ENCODE measurements around the gene MIPOL1.

The MIPOL1 gene

GRCh38 chr14:37443461-37443860 lies 245.7 kb downstream of the MIPOL1 start:
- H3K4me3 ChIP-seq (ENCODE audit: low read depth, low read length), result no peak overlapping the region
- no peaks in the 10 kb centered on the region for H3K36me3 ChIP-seq (ENCODE audit: control insufficient read depth in 2 of 2, insufficient read depth in 1 of 2, low read length in 2 of 2)
- TF ChIP-seq IKZF3 (tag by site-specific recombination; IDR thresholded peaks at IDR 0.05), result no peak
- no peak for TF ChIP-seq ZNF670 (tag by site-specific recombination; IDR thresholded peaks at IDR 0.05; ENCODE audit: low read depth)
- TF ChIP-seq ZNF266 (tag by site-specific recombination; IDR thresholded peaks at IDR 0.05; ENCODE audit: low read depth), result no peak
- TF ChIP-seq INSM2 (tag by site-specific recombination; IDR thresholded peaks at IDR 0.05), result no peak
- TF ChIP-seq ZNF121 (tag by site-specific recombination; IDR thresholded peaks at IDR 0.05), result no peak
- no peak for TF ChIP-seq ZNF561 (tag by site-specific recombination; IDR thresholded peaks at IDR 0.05; ENCODE audit: borderline replicate concordance)
- TF ChIP-seq ATF2 (tag by site-specific recombination; IDR thresholded peaks at IDR 0.05; ENCODE audit: low read depth), result no peak
- TF ChIP-seq TRIM28 (IDR thresholded peaks at IDR 0.05; ENCODE audit: borderline replicate concordance, low read length), result no peak
- TF ChIP-seq ZNF174 (tag by site-specific recombination; IDR thresholded peaks at IDR 0.05), result no peak
- no peak for TF ChIP-seq ZNF585B (tag by site-specific recombination; IDR thresholded peaks at IDR 0.05)
- TF ChIP-seq, protein P1, sequence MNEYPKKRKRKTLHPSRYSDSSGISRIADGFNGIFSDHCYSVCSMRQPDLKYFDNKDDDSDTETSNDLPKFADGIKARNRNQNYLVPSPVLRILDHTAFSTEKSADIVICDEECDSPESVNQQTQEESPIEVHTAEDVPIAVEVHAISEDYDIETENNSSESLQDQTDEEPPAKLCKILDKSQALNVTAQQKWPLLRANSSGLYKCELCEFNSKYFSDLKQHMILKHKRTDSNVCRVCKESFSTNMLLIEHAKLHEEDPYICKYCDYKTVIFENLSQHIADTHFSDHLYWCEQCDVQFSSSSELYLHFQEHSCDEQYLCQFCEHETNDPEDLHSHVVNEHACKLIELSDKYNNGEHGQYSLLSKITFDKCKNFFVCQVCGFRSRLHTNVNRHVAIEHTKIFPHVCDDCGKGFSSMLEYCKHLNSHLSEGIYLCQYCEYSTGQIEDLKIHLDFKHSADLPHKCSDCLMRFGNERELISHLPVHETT (tag by site-specific recombination; IDR thresholded peaks at IDR 0.05), result no peak
- TF ChIP-seq SCRT1 (tag by site-specific recombination; IDR thresholded peaks at IDR 0.05; ENCODE audit: borderline replicate concordance), result no peak
- TF ChIP-seq ZNF658 (tag by site-specific recombination; IDR thresholded peaks at IDR 0.05), result no peak
- TF ChIP-seq ZBTB48 (tag by site-specific recombination; IDR thresholded peaks at IDR 0.05), result no peak
- no peak for TF ChIP-seq ZNF16 (tag by site-specific recombination; IDR thresholded peaks at IDR 0.05; ENCODE audit: low read depth)
- TF ChIP-seq ZNF529 (tag by site-specific recombination; IDR thresholded peaks at IDR 0.05; ENCODE audit: insufficient replicate concordance), result no peak
- no peak for TF ChIP-seq ZNF169 (tag by site-specific recombination; IDR thresholded peaks at IDR 0.05)
- H3K4me1 ChIP-seq (ENCODE audit: control insufficient read depth, insufficient read depth, low read length), result no peaks in the 10 kb centered on the region
- H3K9me3 ChIP-seq (ENCODE audit: control insufficient read depth, insufficient read depth, low read depth, low read length), result no peaks in the 10 kb centered on the region
- no peak overlapping the region for H3K27ac ChIP-seq (ENCODE audit: extremely low read depth, low read depth, low read length)
- CTCF ChIA-PET, result no interaction called here
- POLR2A ChIA-PET, result no interaction called here

DNA sequence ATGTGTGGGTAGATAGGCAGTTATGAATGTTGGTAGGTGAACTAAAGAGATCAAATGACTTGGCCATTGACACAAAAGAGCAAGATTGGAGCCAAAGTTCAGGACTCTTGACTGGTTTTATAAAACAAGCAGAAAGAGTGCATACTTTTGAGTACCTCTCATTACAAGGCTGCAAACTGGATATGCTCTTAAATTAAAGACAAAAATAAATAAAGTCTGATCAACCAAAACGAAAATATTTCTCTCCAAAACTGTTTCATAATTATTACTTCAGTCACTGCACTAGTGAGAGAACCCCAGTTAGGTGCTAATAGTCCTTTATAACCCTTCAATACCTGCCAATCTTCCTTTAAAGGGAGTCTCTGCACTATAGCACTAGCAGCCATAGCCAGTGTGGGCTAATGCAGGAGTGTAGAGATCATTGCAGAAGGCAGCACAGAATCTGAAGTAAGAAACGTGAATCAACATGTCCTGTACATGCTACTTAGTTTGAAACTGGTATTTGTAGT lies 250.2 kb downstream of the MIPOL1 start:
- ChIA-PET POLR2A (no interaction called here), CTCF (interaction anchor here (0.6 kb wide), 1 partner anchor 201 kb away, joined by 3 read pairs; no protein-coding TSS in a partner anchor)
- Histone ChIP-seq H3K36me3 (ENCODE audit: control insufficient read depth in 2 of 2, insufficient read depth in 1 of 2, low read length in 2 of 2) (no peaks in the 10 kb centered on the region), H3K27ac (ENCODE audit: extremely low read depth, low read depth, low read length) (no peak overlapping the region), H3K4me3 (ENCODE audit: low read depth, low read length) (no peak overlapping the region), H3K4me1 (ENCODE audit: control insufficient read depth, insufficient read depth, low read length) (no peaks in the 10 kb centered on the region), H3K9me3 (ENCODE audit: control insufficient read depth, insufficient read depth, low read depth, low read length) (no peaks in the 10 kb centered on the region)
- TF ChIP-seq ZSCAN30 (tag by site-specific recombination; IDR thresholded peaks at IDR 0.05) (no peak), ZNF521 (tag by site-specific recombination; IDR thresholded peaks at IDR 0.05) (no peak), ZNF10 (tag by site-specific recombination; IDR thresholded peaks at IDR 0.05) (no peak), ZSCAN16 (tag by site-specific recombination; IDR thresholded peaks at IDR 0.05) (no peak), ZNF19 (tag by site-specific recombination; IDR thresholded peaks at IDR 0.05; ENCODE audit: low read depth) (no peak), ZNF146 (tag by site-specific recombination; IDR thresholded peaks at IDR 0.05) (no peak), TRIM28 (IDR thresholded peaks at IDR 0.05; ENCODE audit: borderline replicate concordance, low read length) (no peak), ZBTB20 (tag by site-specific recombination; IDR thresholded peaks at IDR 0.05) (no peak), ZFP3 (tag by site-specific recombination; IDR thresholded peaks at IDR 0.05; ENCODE audit: low read depth) (no peak)
- TF ChIP-seq, protein P2, sequence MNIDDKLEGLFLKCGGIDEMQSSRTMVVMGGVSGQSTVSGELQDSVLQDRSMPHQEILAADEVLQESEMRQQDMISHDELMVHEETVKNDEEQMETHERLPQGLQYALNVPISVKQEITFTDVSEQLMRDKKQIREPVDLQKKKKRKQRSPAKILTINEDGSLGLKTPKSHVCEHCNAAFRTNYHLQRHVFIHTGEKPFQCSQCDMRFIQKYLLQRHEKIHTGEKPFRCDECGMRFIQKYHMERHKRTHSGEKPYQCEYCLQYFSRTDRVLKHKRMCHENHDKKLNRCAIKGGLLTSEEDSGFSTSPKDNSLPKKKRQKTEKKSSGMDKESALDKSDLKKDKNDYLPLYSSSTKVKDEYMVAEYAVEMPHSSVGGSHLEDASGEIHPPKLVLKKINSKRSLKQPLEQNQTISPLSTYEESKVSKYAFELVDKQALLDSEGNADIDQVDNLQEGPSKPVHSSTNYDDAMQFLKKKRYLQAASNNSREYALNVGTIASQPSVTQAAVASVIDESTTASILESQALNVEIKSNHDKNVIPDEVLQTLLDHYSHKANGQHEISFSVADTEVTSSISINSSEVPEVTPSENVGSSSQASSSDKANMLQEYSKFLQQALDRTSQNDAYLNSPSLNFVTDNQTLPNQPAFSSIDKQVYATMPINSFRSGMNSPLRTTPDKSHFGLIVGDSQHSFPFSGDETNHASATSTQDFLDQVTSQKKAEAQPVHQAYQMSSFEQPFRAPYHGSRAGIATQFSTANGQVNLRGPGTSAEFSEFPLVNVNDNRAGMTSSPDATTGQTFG (tag by site-specific recombination; IDR thresholded peaks at IDR 0.05; ENCODE audit: borderline replicate concordance), result no peak
- TF ChIP-seq, protein P3, sequence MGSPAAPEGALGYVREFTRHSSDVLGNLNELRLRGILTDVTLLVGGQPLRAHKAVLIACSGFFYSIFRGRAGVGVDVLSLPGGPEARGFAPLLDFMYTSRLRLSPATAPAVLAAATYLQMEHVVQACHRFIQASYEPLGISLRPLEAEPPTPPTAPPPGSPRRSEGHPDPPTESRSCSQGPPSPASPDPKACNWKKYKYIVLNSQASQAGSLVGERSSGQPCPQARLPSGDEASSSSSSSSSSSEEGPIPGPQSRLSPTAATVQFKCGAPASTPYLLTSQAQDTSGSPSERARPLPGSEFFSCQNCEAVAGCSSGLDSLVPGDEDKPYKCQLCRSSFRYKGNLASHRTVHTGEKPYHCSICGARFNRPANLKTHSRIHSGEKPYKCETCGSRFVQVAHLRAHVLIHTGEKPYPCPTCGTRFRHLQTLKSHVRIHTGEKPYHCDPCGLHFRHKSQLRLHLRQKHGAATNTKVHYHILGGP (tag by site-specific recombination; IDR thresholded peaks at IDR 0.05), result no peak
